LHCN-M2 (cell line): Measurements from ENCODE around the gene SPRYD4. TPM values are rescaled to one million over a fixed set of nuclear protein-coding genes. Genes with fewer than 3 reads are reported as not detected.

Source experiments
- DNase-seq: peaks from one replicate; pipeline ENCODE4 v3.0.0-alpha.2; 2012; ENCODE audit warnings: low read depth
- total RNA-seq: library from RNA; depleted of rRNA; stranded (reverse); fragments of >200 nt; gene quantifications from 2 replicates; pipeline ENCODE4 v1.2.3, GENCODE V29; 2014; rRNA removed

Gene SPRYD4
- total RNA-seq, 1 experiment from 2014 or later = 2.6 TPM

DNA sequence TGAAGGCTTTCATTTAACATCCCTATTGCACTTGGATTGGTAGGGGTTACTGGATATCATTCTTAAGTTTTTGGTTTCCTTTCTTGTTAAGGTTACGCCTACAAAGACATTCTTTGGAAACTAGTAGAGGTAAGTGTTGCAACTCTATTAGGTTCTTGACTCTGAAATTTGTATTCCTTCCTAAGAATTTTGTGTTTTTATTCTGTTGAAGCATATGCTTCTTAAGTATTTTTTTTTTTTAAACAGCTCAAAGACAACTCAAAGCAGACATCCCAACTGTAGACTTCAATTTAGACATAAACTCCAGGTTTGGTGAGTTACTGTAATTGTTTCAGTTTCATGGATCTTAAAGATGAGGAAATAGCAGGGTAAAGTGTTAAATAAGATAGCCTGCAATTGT is 52.1 kb downstream of the SPRYD4 start:
- DNase-seq = no peak

DNA sequence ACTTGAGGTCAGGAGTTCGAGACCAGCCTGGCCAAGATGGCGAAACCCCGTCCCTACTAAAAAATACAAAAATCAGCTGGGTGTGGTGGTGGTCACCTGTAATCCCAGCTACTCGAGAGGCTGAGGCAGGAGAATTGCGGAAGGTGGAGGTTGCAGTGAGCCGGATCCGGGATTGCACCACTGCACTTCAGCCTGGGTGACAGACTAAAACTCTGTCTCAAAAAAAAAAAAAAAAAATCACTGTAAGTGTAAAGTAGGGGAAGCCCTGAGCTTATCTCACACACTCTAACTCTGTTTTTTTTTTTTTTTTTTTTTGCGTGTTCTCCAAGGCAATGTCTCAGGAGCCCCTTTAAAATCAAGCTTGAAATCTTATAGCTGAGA is 52.8 kb downstream of the SPRYD4 start:
- no peak for DNase-seq

DNA sequence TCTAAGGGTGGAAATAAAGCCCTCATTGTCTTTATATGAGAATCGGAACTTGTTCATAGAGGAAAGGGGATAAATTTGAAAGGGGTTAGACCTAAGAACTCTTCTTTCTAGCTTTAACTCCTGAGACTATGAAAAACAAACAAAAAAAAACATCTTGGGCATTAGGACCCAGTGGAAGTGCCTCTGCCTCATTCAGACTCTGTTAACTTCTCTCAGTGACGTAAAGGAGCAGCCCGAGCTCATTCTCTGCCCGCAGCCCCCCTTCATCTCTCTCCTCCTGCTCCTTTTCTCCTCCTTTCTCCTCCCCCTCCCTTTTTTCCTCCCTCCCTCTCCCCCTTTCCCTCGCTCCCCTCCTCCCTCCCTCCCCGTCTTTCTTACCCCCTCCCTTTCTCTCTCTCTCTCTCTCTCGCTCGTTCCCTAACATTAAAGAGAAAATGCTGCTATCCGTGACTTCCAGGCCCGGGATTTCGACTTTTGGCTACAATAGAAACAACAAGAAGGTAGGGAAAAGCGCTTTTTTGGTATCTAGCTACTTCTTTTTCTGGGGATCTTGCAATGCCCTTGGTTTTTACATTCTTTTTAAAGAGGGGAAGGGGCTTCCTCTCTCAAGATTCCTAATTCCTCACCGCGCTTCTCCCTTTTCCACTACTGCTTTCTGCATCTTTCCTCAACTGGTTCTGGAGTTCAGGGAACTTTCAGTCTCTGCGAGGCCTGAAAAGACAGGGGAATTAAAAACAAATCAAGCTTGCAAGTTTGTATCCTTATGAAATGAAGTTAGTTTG is 53.4 kb downstream of the SPRYD4 start, which contains the start of gene RBMS2:
RBMS2 (plus strand) TSS at position 231 of the 782 bp plus-strand sequence; CDS start at position 435, 204 bp downstream.
- peak; percentile 91 for DNase-seq

DNA sequence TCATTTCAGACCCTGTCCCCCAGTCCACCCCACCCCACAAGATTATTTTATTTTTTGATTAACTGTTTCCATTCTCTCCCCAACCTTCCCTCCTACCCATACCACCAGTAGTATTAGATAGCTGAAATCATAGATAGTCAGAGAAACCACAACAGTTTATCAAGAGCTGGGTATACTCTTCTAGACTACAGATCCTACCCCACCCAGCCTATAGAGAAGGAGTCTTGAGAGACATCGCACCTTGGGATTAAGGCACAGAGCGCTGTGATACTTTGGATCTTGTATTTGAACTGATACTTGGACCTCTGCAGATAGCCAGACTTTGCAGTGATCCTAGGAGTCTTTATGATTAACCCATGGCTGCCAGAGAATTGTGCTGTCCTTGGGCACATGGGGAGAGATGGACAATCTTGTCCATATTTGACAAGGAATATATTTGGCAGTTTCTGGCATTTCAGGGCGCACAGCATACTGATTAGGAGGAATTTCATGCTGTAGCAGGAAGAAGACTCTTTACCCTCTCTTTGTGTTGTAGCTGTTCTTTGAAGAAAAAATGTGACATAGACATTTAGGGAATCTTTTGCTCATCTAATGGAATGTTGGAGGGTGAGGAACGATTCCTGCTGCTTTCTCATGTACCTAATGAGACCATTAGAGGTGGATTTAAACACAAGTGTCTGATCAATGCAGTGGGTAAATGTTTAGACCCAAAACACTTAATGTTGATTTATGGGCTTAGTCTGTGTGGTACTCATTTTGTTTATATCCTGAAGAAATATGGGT is 54.2 kb downstream of the SPRYD4 start:
- DNase-seq = peak; percentile 19

DNA sequence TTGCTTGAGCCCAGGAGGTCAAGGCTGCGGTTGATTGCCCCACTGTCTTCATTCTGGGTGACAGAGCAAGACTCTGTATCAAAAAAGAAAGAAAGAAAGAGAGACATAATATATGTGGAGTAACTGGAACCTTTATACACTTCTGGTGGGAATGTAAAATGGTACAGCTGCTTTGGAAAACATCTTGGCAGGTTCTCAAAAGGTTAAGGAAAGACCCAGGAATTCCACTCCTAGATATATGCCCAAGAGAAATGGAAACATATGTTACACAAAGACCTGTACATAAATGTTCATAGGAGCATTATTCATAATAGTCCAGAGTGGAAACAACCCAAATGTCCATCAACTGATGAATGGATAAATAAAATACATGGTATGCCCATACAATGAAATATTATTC is 60.5 kb downstream of the SPRYD4 start:
- DNase-seq = no peak

Other genes starting within 250 kb of the SPRYD4 start
- 50.3 and 52.8 TPM in 2 replicates for gene RNF41, start 246.7 kb upstream of the SPRYD4 start, total RNA-seq
- gene NABP2, start 244.2 kb upstream of the SPRYD4 start, total RNA-seq = 47.1 and 57.1 TPM in 2 replicates
- gene SLC39A5, start 238.5 kb upstream of the SPRYD4 start, total RNA-seq = not detected in 2 replicates
- 32.6 and 36.9 TPM in 2 replicates for gene ANKRD52, start 210.2 kb upstream of the SPRYD4 start, total RNA-seq
- 16.5 and 20.8 TPM in 2 replicates for gene COQ10A, start 201.6 kb upstream of the SPRYD4 start, total RNA-seq
- 156 and 159 TPM in 2 replicates for gene CS, start 168.2 kb upstream of the SPRYD4 start, total RNA-seq
- gene CNPY2, start 152.6 kb upstream of the SPRYD4 start, total RNA-seq = 96.3 and 118 TPM in 2 replicates
- 17.3 and 29.0 TPM in 2 replicates for gene PAN2, start 134.6 kb upstream of the SPRYD4 start, total RNA-seq
- 0.29 TPM in 1 of 2 replicates, not detected in the other for gene IL23A, start 129.7 kb upstream of the SPRYD4 start, total RNA-seq
- 111 and 187 TPM in 2 replicates for gene STAT2, start 108.5 kb upstream of the SPRYD4 start, total RNA-seq
- gene APOF, start 105.7 kb upstream of the SPRYD4 start, total RNA-seq = not detected in 2 replicates
- 25.3 and 25.9 TPM in 2 replicates for gene TIMELESS, start 19.2 kb upstream of the SPRYD4 start, total RNA-seq
- gene MIP, start 13.9 kb upstream of the SPRYD4 start, total RNA-seq = not detected in 2 replicates
- not detected in 2 replicates for gene GLS2, start 19.6 kb downstream of the SPRYD4 start, total RNA-seq
- gene RBMS2, start 53.2 kb downstream of the SPRYD4 start, total RNA-seq = 12.1 and 13.0 TPM in 2 replicates
- 18.6 and 20.5 TPM in 2 replicates for gene BAZ2A, start 161.7 kb downstream of the SPRYD4 start, total RNA-seq
- gene ATP5F1B, start 177.4 kb downstream of the SPRYD4 start, total RNA-seq = 644 and 670 TPM in 2 replicates
- 108 and 130 TPM in 2 replicates for gene PTGES3, start 219.7 kb downstream of the SPRYD4 start, total RNA-seq